Thyroid gland (tissue), 4 donors: ENCODE measurements around the gene NOP53. TPM values are rescaled to one million over a fixed set of nuclear protein-coding genes. Genes with fewer than 3 reads are reported as not detected.

Experiments used
- DNase-seq, 2 donors: peaks; one replicate each; pipeline ENCODE4 v3.0.0-alpha.2; 2019
- H3K27ac ChIP-seq, 3 donors: fragments of 200-600 bp; sonication (generic); 1 replicate in 2 of 3; 2 replicates in 1 of 3; pipeline ENCODE4 v1.5.1; 2016 to 2019; ENCODE audit warnings: mild to moderate bottlenecking in 1 of 3, moderate library complexity in 1 of 3
- H3K27me3 ChIP-seq: fragments of 200-600 bp; sonication (generic); one replicate; pipeline ENCODE4 v1.5.1; 2019
- H3K36me3 ChIP-seq, 2 donors: fragments of 200-600 bp; sonication (generic); one replicate each; pipeline ENCODE4 v1.5.1; 2016 to 2019
- H3K4me1 ChIP-seq, 2 donors: fragments of 200-600 bp; sonication (generic); one replicate each; pipeline ENCODE4 v1.5.1; 2017 to 2019
- H3K4me3 ChIP-seq, 3 donors: fragments of 200-600 bp; sonication (generic); replicated peaks in 1 of 3; 1 replicate in 2 of 3; 2 replicates in 1 of 3; pipeline ENCODE4 v1.5.1; 2016; ENCODE audit warnings: mild to moderate bottlenecking in 1 of 3
- H3K9me3 ChIP-seq: fragments of 200-600 bp; sonication (generic); one replicate; pipeline ENCODE4 v1.5.1; 2017
- CTCF ChIP-seq, 6 experiments: fragments of 200-600 bp in 3 of 6; fragments of 450-650 bp in 3 of 6; sonication (generic) in 3 of 6; IDR thresholded peaks; one replicate each; pipeline ENCODE4 v1.5.1; 2016 to 2019; ENCODE audit warnings: antibody characterized with exemption in 6 of 6, mild to moderate bottlenecking in 2 of 6, inconsistent platforms in 1 of 6, moderate library complexity in 1 of 6
- POLR2A ChIP-seq, 2 donors: fragments of 450-650 bp; IDR thresholded peaks; one replicate each; pipeline ENCODE4 v1.6.1; 2017; ENCODE audit warnings: antibody characterized with exemption in 2 of 2, mild to moderate bottlenecking in 2 of 2, moderate library complexity in 1 of 2
- WGBS, 2 donors: methylation state at CpG; one replicate each; pipeline ENCODE4 v1.1.5; 2017; 5-methylcytosine and 5-hydroxymethylcytosine counted together
- intact Hi-C: fragments of 100-400 bp; cut with DNase I; formaldehyde crosslinking; loops from one replicate; pipeline ENCODE4 v1.15.1; 2023
- total RNA-seq, 4 donors: library from RNA; depleted of rRNA; stranded (reverse); fragments of >200 nt; gene quantifications; one replicate each; pipeline ENCODE4 v1.2.3, GENCODE V29; 2016

Gene NOP53
- total RNA-seq, 4 donors from 2014 or later = 278 to 531 (median 461) TPM

GRCh38 chr19:47778049-47778953, 33.0 kb downstream of the NOP53 start, which contains the start of gene SELENOW:
Gene SELENOW, plus strand, starts transcription at chr19:47778703. Its CDS starts 83 bp downstream, at chr19:47778786.
- DNase-seq = peak; percentile 79 to 82
- WGBS, 2 donors = 0 to 1% methylated on average over 27 to 31 of the region's 65 CpGs
- Histone ChIP-seq H3K36me3 (peaks cover 0 to 10% of the 10 kb centered on the region in 2 donors), H3K27ac (peak within 1 kb of the TSS; percentile 94 to 99 (median 95)), H3K27me3 (no peaks in the 10 kb centered on the region), H3K4me3 (peak within 1 kb of the TSS; percentile 43 to 95 (median 72)), H3K9me3 (no peaks in the 10 kb centered on the region), H3K4me1 (peaks cover 13 to 29% of the 10 kb centered on the region in 2 donors)
- intact Hi-C loops = no loop called here
- TF ChIP-seq POLR2A (IDR thresholded peaks at IDR 0.05) = peak; percentile 49 to 92
- no peak for TF ChIP-seq CTCF (IDR thresholded peaks at IDR 0.05)

GRCh38 chr19:47778954-47779351, 33.6 kb downstream of the NOP53 start:
- peak overlapping the region; percentile 94 to 99 (median 95) for H3K27ac ChIP-seq
- H3K36me3 ChIP-seq = peaks cover 0 to 17% of the 10 kb centered on the region in 2 donors
- no peaks in the 10 kb centered on the region for H3K27me3 ChIP-seq
- DNase-seq = peak; percentile 54 to 59
- TF ChIP-seq POLR2A (IDR thresholded peaks at IDR 0.05) (no peak), CTCF (IDR thresholded peaks at IDR 0.05) (no peak)
- WGBS, 2 donors = 0% methylated on average over 6 to 16 of the region's 20 CpGs
- H3K9me3 ChIP-seq = no peaks in the 10 kb centered on the region
- intact Hi-C loops = no loop called here
- H3K4me1 ChIP-seq = peaks cover 13 to 29% of the 10 kb centered on the region in 2 donors
- peak overlapping the region; percentile 43 to 95 (median 72) for H3K4me3 ChIP-seq

- Histone ChIP-seq H3K4me3 (peak overlapping the region in 2 of 3 donors; percentile 43 to 95), H3K4me1 (peaks cover 13 to 29% of the 10 kb centered on the region in 2 donors), H3K27ac (peak overlapping the region; percentile 94 to 99 (median 95)), H3K9me3 (no peaks in the 10 kb centered on the region), H3K27me3 (no peaks in the 10 kb centered on the region), H3K36me3 (peaks cover 6 to 21% of the 10 kb centered on the region in 2 donors)
- intact Hi-C loops = no loop called here
- peak; percentile 37 to 61 for DNase-seq
- TF ChIP-seq CTCF (IDR thresholded peaks at IDR 0.05) (no peak), POLR2A (IDR thresholded peaks at IDR 0.05) (no peak)
- WGBS, 2 donors = 55 to 62% methylated on average over 24 of the region's 24 CpGs
Measured at GRCh38 chr19:47779524-47780214, 34.3 kb downstream of the NOP53 start.

GRCh38 chr19:47780215-47780551, 34.8 kb downstream of the NOP53 start:
- 90 to 96% methylated on average over 9 of the region's 9 CpGs for WGBS, 2 donors

More at GRCh38 chr19:47780215-47780551, 34.8 kb downstream of the NOP53 start:
- no peaks in the 10 kb centered on the region for H3K27me3 ChIP-seq
- H3K4me3 ChIP-seq = peak overlapping the region in 1 of 3 donors; percentile 95
- intact Hi-C loops = no loop called here
- no peak for DNase-seq
- peak overlapping the region in 2 of 3 donors; percentile 95 to 99 for H3K27ac ChIP-seq
- TF ChIP-seq CTCF (IDR thresholded peaks at IDR 0.05) = no peak
- TF ChIP-seq POLR2A (IDR thresholded peaks at IDR 0.05) = no peak
- H3K9me3 ChIP-seq = no peaks in the 10 kb centered on the region
- H3K36me3 ChIP-seq = peaks cover 9 to 24% of the 10 kb centered on the region in 2 donors
- H3K4me1 ChIP-seq = peaks cover 13 to 29% of the 10 kb centered on the region in 2 donors
